Neural progenitor cell (in vitro differentiated cells): ENCODE results near the gene PDF.

Source experiments
- CTCF ChIP-seq: fragments of 200-600 bp; sonication (generic); IDR thresholded peaks from 2 replicates; pipeline ENCODE4 v1.5.1; 2017; ENCODE audit warnings: antibody characterized with exemption, mild to moderate bottlenecking
- EZH2 ChIP-seq: fragments of 200-600 bp; sonication (generic); IDR thresholded peaks from 2 replicates; pipeline ENCODE4 v1.6.1; 2017; ENCODE audit warnings: antibody characterized with exemption, mild to moderate bottlenecking, moderate library complexity
- EZH2phosphoT487 ChIP-seq: fragments of 200-600 bp; sonication (generic); IDR thresholded peaks from 2 replicates; pipeline ENCODE4 v1.6.1; 2017; ENCODE audit warnings: antibody characterized with exemption

DNA sequence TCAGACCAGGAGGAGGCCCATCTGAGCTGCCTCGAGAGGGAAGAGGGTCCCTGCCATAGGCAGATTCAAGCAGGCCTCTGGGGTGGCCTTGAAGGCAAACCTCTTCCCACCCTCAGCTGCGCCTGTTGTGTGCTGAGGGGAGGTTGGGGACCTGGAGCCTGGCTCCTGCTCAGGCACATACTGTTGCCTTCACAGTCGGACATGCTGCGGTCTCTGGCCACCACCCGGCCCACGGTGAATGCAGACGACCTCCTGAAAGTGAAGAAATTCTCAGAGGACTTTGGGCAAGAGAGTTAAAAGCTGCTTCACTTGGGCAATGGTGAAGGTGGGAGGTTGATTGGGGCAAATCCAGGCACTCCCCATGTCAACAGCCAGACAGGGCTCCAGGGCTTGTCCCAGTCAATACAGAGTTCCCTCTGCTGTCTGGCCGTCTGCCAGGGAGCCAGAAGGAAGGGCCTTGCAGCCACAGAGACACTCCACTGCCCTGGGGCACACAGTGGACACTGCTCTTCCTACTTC, 6.3 kb downstream of the PDF start:
- no peak for TF ChIP-seq CTCF
- TF ChIP-seq EZH2: no peak
- no peak for TF ChIP-seq EZH2phosphoT487
